Measurements from ENCODE around the gene APOC3.

APOC3 gene

GRCh38 chr11:116879800-116880625 lies 50.3 kb downstream of the APOC3 start:
- DNase-seq: no peak

DNA sequence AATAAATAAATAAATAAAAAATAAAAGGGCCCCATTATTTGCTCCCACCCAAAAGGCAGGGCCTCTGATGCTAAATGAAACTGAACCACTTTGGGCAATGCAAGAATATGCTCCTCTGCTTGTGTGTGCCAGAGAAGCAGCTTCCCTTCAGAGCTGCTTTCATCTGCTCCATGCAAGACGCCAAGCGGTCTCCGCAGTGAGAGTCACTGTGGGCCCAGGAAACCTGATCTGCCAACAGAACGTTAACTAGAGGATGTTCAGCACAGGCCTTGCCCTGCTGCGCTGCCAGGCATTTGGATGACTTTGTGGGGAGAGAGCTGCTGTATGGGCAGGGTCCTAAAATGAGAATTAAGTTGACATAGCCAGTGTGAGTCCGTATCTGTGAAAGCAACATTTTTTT lies 51.4 kb downstream of the APOC3 start:
- DNase-seq: no peak

DNA sequence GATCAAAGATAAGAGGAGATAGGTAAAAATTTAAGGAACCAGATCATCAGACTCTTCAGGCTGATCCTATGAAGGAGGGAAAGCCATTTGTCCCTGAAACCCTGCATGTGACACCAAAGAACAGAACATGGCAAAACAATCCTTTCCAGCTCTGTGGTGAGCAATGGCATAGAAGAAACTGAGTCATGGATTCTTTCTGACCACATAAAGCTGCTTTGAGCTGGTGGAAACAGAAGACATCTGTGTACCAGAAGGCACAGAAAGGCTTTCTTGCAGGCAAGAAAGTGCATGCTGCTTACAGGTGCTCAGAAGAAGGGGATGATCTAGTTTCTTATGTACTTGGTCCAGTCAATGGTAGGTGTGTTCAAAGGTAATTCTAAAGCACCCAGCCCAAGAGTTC lies 52.7 kb downstream of the APOC3 start:
- DNase-seq: no peak

Measured in effector CD4-positive, alpha-beta T cell (primary cell).